ENCODE results near the gene BPIFB4.
"Not testable (repeated sequence)": the region's sequence is repeated elsewhere in the genome, so short reads cannot be mapped to it uniquely, and the experiment has no call there.

The BPIFB4 gene

GRCh38 chr20:33079259-33079658 is at the start of gene BPIFB4:
Gene BPIFB4 (plus strand): TSS chr20:33079643. CDS start chr20:33081527, 1,884 bp downstream.
- DNase-seq, result peak; percentile 37

GRCh38 chr20:33030076-33030475 is 49.4 kb upstream of the BPIFB4 start:
- DNase-seq, result no peak

- DNase-seq, result no peak
Measured at GRCh38 chr20:33030569-33030968, 48.9 kb upstream of the BPIFB4 start.

- DNase-seq, result no peak
Measured at GRCh38 chr20:33031531-33031930, 47.9 kb upstream of the BPIFB4 start, which contains the start of gene BPIFB6. Gene BPIFB6 (plus strand): TSS chr20:33031648. CDS start chr20:33031648, 0 bp downstream.

GRCh38 chr20:33032555-33032954 is 46.9 kb upstream of the BPIFB4 start:
- DNase-seq, result no peak

- no peak for DNase-seq
Measured at GRCh38 chr20:33033381-33033780, 46.1 kb upstream of the BPIFB4 start.

- no peak for DNase-seq
Measured at GRCh38 chr20:33034115-33034514, 45.3 kb upstream of the BPIFB4 start.

GRCh38 chr20:33034901-33035492 is 44.4 kb upstream of the BPIFB4 start:
- no peak for DNase-seq

GRCh38 chr20:33037456-33037855 is 42.0 kb upstream of the BPIFB4 start:
- no peak for DNase-seq

- DNase-seq, result no peak
Measured at GRCh38 chr20:33038243-33038642, 41.2 kb upstream of the BPIFB4 start.

- no peak for DNase-seq
Measured at GRCh38 chr20:33042430-33042829, 37.0 kb upstream of the BPIFB4 start.

GRCh38 chr20:33042983-33043730 is 36.3 kb upstream of the BPIFB4 start:
- DNase-seq, result no peak

- no peak for DNase-seq
Measured at GRCh38 chr20:33043731-33044181, 35.7 kb upstream of the BPIFB4 start.

- DNase-seq, result not testable (repeated sequence)
Measured at GRCh38 chr20:33045129-33045721, 34.2 kb upstream of the BPIFB4 start.

- DNase-seq, result no peak
Measured at GRCh38 chr20:33046412-33046811, 33.0 kb upstream of the BPIFB4 start.

- DNase-seq, result no peak
Measured at GRCh38 chr20:33051333-33051732, 28.1 kb upstream of the BPIFB4 start.

GRCh38 chr20:33053291-33054106 is 25.9 kb upstream of the BPIFB4 start, which contains the start of gene BPIFB3:
Gene BPIFB3 (plus strand): TSS chr20:33053903. CDS start chr20:33055436, 1,533 bp downstream.
- DNase-seq, result no peak

- no peak for DNase-seq
Measured at GRCh38 chr20:33054381-33054780, 25.1 kb upstream of the BPIFB4 start.

GRCh38 chr20:33054791-33055190 is 24.7 kb upstream of the BPIFB4 start:
- DNase-seq, result no peak

GRCh38 chr20:33059136-33059535 is 20.3 kb upstream of the BPIFB4 start:
- DNase-seq, result peak; percentile 42

- peak; percentile 53 for DNase-seq
Measured at GRCh38 chr20:33059741-33060390, 19.6 kb upstream of the BPIFB4 start.

- DNase-seq, result peak; percentile 22
Measured at GRCh38 chr20:33061658-33062028, 17.8 kb upstream of the BPIFB4 start.
